ENCODE results near the gene PRKCE. TPM values are rescaled to one million over a fixed set of nuclear protein-coding genes. Genes with fewer than 3 reads are reported as not detected.

PRKCE gene
- total and polyA plus RNA-seq, 2 experiments from 2014 or later = 0.94 to 1.2 TPM

- TF ChIP-seq ZNF462 (CRISPR knock-in tag; IDR thresholded peaks at IDR 0.05) = no peak
Observed at GRCh38 chr2:45919711-45920111, 268.2 kb downstream of the PRKCE start (continued).

GRCh38 chr2:45921921-45922320 lies 270.4 kb downstream of the PRKCE start:
- Histone ChIP-seq H3K4me3 (no peak overlapping the region), H4K20me1 (replicated peaks; ENCODE audit: insufficient read depth) (no peaks in the 10 kb centered on the region), H3K79me2 (replicated peaks; ENCODE audit: insufficient read depth) (no peaks in the 10 kb centered on the region), H3K9me2 (ENCODE audit: insufficient read depth) (peaks cover 9% of the 10 kb centered on the region; the same call in 1 of the 2 replicates), H3K4me2 (no peak overlapping the region), H3K27me3 (ENCODE audit: insufficient read depth) (no peaks in the 10 kb centered on the region), H3K4me1 (ENCODE audit: insufficient read depth) (no peaks in the 10 kb centered on the region), H3K27ac (ENCODE audit: low read depth) (no peak overlapping the region), H2AFZ (no peak overlapping the region), H3F3A (replicated peaks; ENCODE audit: low read depth) (no peaks in the 10 kb centered on the region), H3K36me3 (ENCODE audit: insufficient read depth) (no peaks in the 10 kb centered on the region)
- Mint-ChIP-seq H3K36me3 (ENCODE audit: low read depth) (no peaks in the 10 kb centered on the region), H3K27me3 (ENCODE audit: insufficient read depth, low read depth, poor library complexity) (no peaks in the 10 kb centered on the region), H3K4me1 (peaks cover 2% of the 10 kb centered on the region; the same call in 2 of the 3 replicates), H3K27ac (no peak overlapping the region), H3K9me3 (no peaks in the 10 kb centered on the region), H3K4me3 (no peak overlapping the region)
- DNase-seq (ENCODE audit: low spot score) = no peak
- no peak for ATAC-seq
- TF ChIP-seq CREB1 (CRISPR knock-in tag; IDR thresholded peaks at IDR 0.05; ENCODE audit: low read depth) (no peak), JUNB (IDR thresholded peaks at IDR 0.05; ENCODE audit: unreplicated experiment) (no peak), REST (IDR thresholded peaks at IDR 0.05; ENCODE audit: unreplicated experiment) (no peak), STAT1 (IDR thresholded peaks at IDR 0.05; ENCODE audit: unreplicated experiment) (no peak), EZH2phosphoT487 (IDR thresholded peaks at IDR 0.05; ENCODE audit: unreplicated experiment) (no peak), ETS1 (IDR thresholded peaks at IDR 0.05) (no peak), ZNF114 (CRISPR knock-in tag; IDR thresholded peaks at IDR 0.05) (no peak), NANOG (IDR thresholded peaks at IDR 0.05; ENCODE audit: borderline replicate concordance) (no peak), ZNF331 (CRISPR knock-in tag; IDR thresholded peaks at IDR 0.05; ENCODE audit: low read depth) (no peak), EZH2 (IDR thresholded peaks at IDR 0.05; ENCODE audit: low read depth, unreplicated experiment) (no peak), POLR2AphosphoS5 (IDR thresholded peaks at IDR 0.05; ENCODE audit: low read depth) (no peak), CTCF (conservative IDR thresholded peaks at IDR 0.05; ENCODE audit: low read depth in 2 of 2) (no peak)
